AG04450 (cell line): Measurements from ENCODE around the gene ARHGEF37. TPM values are rescaled to one million over a fixed set of nuclear protein-coding genes. Genes with fewer than 3 reads are reported as not detected.
"Not testable (repeated sequence)": the region's sequence is repeated elsewhere in the genome, so short reads cannot be mapped to it uniquely, and the experiment has no call there.

Source experiments
- CTCF ChIA-PET: fragments of 300-600, 350-600 bp; formaldehyde crosslinking; extraction: SDS; loops from one replicate; lab custom pipeline; 2022; ENCODE audit warnings: antibody characterized with exemption, inconsistent platforms; lab: Charles Lee
- POLR2A ChIA-PET: fragments of 350-600 bp; formaldehyde crosslinking; extraction: SDS; loops from one replicate; lab custom pipeline; 2021; ENCODE audit warnings: antibody characterized with exemption, inconsistent platforms; lab: Yijun Ruan, JAX
- DNase-seq: peaks from one replicate; pipeline ENCODE4 v3.0.0-alpha.2; 2011; ENCODE audit warnings: low read depth, low spot score
- H3K27ac ChIP-seq: one replicate; pipeline ENCODE4 v1.5.1; 2012; ENCODE audit warnings: low read depth, low read length, control low read depth
- H3K27me3 ChIP-seq: one replicate; pipeline ENCODE4 v1.6.0; 2012; ENCODE audit warnings: low read length; ENCODE audit not compliant: control insufficient read depth, insufficient read depth
- H3K4me3 ChIP-seq: 2 replicates; pipeline ENCODE4 v1.5.1; 2011; ENCODE audit warnings: mild to moderate bottlenecking, low read depth, low read length, control low read depth
- H3K9me3 ChIP-seq: 2 replicates; pipeline ENCODE4 v1.5.1; 2012; ENCODE audit warnings: low read length; ENCODE audit not compliant: control insufficient read depth, insufficient read depth
- polyA minus RNA-seq: library from RNA; depleted of rRNA, polyadenylated mRNA; stranded (reverse); fragments of >200 nt; gene quantifications from 2 replicates; pipeline ENCODE4 v1.2.3, GENCODE V29; 2011; rRNA and poly(A)+ RNA removed
- polyA plus RNA-seq: library from polyadenylated mRNA; depleted of rRNA; stranded (reverse); fragments of >200 nt; gene quantifications from 2 replicates; pipeline ENCODE4 v1.2.3, GENCODE V29; 2011; rRNA removed
- TF ChIP-seq, protein P1 (sequence below): IDR thresholded peaks from 2 replicates; pipeline ENCODE4 v1.5.1; 2011; ENCODE audit warnings: low read depth, low read length, control low read depth, inconsistent platforms

Gene ARHGEF37, protein sequence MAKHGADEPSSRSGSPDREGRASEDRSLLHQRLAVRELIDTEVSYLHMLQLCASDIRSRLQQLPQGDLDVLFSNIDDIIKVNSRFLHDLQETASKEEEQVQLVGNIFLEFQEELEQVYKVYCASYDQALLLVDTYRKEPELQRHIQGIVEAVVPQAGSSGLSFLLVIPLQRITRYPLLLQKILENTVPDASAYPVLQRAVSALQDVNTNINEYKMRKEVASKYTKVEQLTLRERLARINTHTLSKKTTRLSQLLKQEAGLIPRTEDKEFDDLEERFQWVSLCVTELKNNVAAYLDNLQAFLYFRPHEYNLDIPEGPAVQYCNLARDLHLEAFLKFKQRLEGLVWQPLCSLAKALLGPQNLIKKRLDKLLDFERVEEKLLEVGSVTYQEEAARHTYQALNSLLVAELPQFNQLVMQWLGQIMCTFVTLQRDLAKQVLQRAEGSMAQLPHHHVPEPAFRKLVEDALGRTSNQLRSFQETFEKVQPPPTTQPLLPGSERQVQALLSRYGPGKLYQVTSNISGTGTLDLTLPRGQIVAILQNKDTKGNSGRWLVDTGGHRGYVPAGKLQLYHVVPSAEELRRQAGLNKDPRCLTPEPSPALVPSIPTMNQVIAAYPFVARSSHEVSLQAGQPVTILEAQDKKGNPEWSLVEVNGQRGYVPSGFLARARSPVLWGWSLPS
- polyA plus RNA-seq (0.61 and 0.74 TPM in 2 replicates), polyA minus RNA-seq (0.83 and 1.6 TPM in 2 replicates)

DNA sequence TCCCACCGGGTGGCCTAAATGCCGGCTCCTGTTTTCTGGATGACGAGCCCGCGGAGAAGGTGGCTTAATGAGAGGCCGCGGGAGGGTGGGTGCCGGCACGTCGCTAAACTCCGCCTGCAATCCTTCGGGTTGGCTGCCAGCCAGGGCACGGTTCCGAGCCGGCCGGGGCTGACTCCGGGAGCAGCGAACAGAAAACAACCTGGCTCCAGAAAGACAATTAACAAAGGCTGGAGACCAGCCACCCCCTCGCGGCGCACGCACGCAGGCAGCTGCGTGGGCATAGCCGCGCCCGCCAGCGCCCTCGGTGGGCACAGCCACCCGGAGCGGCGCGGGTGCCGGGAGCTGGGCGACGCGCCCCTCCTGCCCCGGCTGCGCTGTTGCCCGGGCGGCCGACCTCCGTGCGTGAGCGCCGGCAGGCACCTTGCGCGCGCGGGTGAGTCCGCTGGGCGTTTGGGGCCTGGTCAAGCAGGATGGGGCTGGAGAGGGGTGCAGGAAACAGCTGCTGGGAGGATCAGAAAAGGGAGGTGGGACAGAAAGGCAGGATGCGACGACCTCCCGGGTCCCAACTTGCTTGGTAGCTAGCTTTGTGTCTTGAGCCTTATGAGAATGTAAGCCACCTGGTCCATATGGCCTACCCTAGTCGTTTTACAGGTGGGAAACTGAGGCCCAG lies at the start of gene ARHGEF37:
TSS of gene ARHGEF37 (plus strand) at position 307 of the 670 bp plus-strand sequence. CDS start 16,272 bp downstream, outside the sequence.
- POLR2A ChIA-PET, result interaction anchor here (0.5 to 2.0 kb wide), 2 partner anchors 30 to 229 kb away, joined by 5 to 7 read pairs; no protein-coding TSS in a partner anchor
- H3K27ac ChIP-seq, result no peak within 1 kb of the TSS
- TF ChIP-seq, protein P1, sequence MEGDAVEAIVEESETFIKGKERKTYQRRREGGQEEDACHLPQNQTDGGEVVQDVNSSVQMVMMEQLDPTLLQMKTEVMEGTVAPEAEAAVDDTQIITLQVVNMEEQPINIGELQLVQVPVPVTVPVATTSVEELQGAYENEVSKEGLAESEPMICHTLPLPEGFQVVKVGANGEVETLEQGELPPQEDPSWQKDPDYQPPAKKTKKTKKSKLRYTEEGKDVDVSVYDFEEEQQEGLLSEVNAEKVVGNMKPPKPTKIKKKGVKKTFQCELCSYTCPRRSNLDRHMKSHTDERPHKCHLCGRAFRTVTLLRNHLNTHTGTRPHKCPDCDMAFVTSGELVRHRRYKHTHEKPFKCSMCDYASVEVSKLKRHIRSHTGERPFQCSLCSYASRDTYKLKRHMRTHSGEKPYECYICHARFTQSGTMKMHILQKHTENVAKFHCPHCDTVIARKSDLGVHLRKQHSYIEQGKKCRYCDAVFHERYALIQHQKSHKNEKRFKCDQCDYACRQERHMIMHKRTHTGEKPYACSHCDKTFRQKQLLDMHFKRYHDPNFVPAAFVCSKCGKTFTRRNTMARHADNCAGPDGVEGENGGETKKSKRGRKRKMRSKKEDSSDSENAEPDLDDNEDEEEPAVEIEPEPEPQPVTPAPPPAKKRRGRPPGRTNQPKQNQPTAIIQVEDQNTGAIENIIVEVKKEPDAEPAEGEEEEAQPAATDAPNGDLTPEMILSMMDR, result no peak
- no peaks in the 10 kb centered on the region for H3K27me3 ChIP-seq
- CTCF ChIA-PET, result interaction anchor here (0.6 to 3.7 kb wide), 6 partner anchors 16 to 255 kb away, joined by 3 to 17 read pairs (median 4); no protein-coding TSS in a partner anchor
- peak within 1 kb of the TSS; percentile 49 for H3K4me3 ChIP-seq
- no peak for DNase-seq
- no peaks in the 10 kb centered on the region for H3K9me3 ChIP-seq

DNA sequence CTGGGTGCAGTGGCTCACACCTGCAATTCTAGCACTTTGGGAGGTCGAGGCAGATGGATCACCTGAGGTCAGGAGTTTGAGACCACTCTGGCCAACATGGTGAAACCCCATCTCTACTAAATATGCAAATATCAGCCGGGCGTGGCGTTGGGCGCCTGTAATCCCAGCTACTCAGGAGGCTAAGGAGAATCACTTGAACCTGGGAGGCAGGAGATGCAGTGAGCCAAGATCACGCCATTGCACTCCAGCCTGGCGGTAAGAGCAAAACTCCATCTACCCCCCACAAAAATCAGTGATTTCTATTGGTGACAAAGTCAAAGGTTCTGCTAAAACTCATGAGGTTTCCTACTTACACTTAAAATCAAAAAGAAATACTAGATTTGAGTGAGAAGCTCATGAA lies 48.9 kb upstream of the ARHGEF37 start:
- no peaks in the 10 kb centered on the region for H3K9me3 ChIP-seq
- no peak overlapping the region for H3K4me3 ChIP-seq
- no peak for DNase-seq
- ChIA-PET POLR2A (interaction anchor here (1.2 kb wide), 1 partner anchor 9 kb away, joined by 3 read pairs; no protein-coding TSS in a partner anchor), CTCF (no interaction called here)
- TF ChIP-seq, protein P1, result no peak
- no peaks in the 10 kb centered on the region for H3K27me3 ChIP-seq
- no peak overlapping the region for H3K27ac ChIP-seq

DNA sequence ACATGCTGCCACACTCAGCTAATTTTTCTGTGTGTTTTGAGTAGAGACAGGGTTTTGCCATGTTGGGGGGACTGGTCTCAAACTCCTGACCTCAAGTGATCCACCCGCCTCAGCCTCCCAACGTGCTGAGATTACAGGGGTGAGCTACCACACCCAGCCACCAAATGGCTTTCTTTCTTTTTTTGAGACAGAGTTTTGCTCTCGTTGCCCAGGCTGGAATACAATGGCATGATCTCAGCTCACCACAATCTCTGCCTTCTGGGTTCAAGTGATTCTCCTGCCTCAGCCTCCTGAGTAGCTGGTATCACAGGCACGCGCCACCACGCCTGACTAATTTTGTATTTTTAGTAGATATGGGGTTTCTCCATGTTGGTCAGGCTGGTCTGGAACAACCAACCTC lies 45.5 kb upstream of the ARHGEF37 start:
- DNase-seq, H3K27ac ChIP-seq, H3K27me3 ChIP-seq, POLR2A ChIA-PET, H3K9me3 ChIP-seq, H3K4me3 ChIP-seq: not testable (repeated sequence)
- CTCF ChIA-PET, result interaction anchor here (1.3 to 2.4 kb wide), 2 partner anchors 16 to 94 kb away, joined by 3 to 6 read pairs; partner anchors contain the start of gene CSNK1A1

DNA sequence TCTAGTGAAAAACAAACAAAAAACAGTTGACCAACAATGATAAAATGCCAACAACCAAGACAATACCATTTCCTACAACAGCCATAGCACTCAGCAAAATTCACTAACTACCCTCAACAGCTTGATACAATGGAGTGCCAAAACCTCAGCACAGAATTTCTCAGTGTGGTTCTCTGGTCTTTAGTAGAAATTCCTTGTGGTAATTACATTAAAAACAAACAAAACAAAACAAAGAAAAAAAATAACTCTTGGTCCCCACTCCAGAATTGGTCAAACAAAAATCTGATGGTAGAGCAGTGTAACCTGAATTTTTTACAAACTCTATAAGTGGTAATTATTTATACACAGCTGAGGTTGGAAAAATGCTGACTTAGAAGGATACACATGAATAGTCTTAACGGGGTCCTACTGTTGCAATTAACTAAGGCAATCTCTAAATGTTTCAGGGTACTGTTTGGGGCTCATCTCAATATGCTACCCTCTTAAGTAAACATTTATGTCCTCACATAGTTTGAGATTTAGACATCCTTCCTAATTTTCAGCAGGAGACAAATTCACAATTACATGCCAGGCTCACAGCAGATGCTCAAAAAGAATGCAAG lies 43.8 kb upstream of the ARHGEF37 start:
- Histone ChIP-seq H3K9me3 (no peaks in the 10 kb centered on the region), H3K27me3 (no peaks in the 10 kb centered on the region), H3K27ac (no peak overlapping the region), H3K4me3 (no peak overlapping the region)
- TF ChIP-seq, protein P1, result no peak
- no peak for DNase-seq
- ChIA-PET CTCF (interaction anchor here (1.4 kb wide), 1 partner anchor 14 kb away, joined by 5 read pairs; the partner anchor contains the start of gene CSNK1A1), POLR2A (interaction anchor here (1.3 kb wide), 1 partner anchor 12 kb away, joined by 3 read pairs; no protein-coding TSS in a partner anchor)
